SU-DHL-6 (cell line): ENCODE measurements around the gene CYFIP2.

Source experiments
- H2AFZ ChIP-seq: fragments of 200-600 bp; sonication (generic); 2 replicates; pipeline ENCODE4 v1.6.1; 2014; ENCODE audit warnings: low read depth, mild to moderate bottlenecking, moderate library complexity, mixed read lengths, antibody characterized with exemption, low read length; ENCODE audit not compliant: severe bottlenecking
- H3F3A ChIP-seq: fragments of 200-600 bp; shearing (Covaris generic); 2 replicates; pipeline ENCODE4 v1.6.0; 2016; ENCODE audit warnings: antibody characterized with exemption, mild to moderate bottlenecking; ENCODE audit not compliant: insufficient read depth
- H3K27ac ChIP-seq: fragments of 200-600 bp; sonication (generic); 2 replicates; pipeline ENCODE4 v1.5.1; 2016; ENCODE audit warnings: low read depth, mild to moderate bottlenecking, low read length, moderate library complexity, mixed read lengths
- H3K27me3 ChIP-seq: fragments of 200-600 bp; sonication (generic), shearing (Covaris generic); 2 replicates; pipeline ENCODE4 v1.6.0; 2014; ENCODE audit warnings: mild to moderate bottlenecking, low read length
- H3K36me3 ChIP-seq: fragments of 200-600 bp; sonication (generic); 2 replicates; pipeline ENCODE4 v1.6.1; 2014; ENCODE audit warnings: mild to moderate bottlenecking, low read length, mixed read lengths
- H3K4me2 ChIP-seq: fragments of 300-600, 200-600 bp; shearing (Covaris generic), sonication (generic); 2 replicates; pipeline ENCODE4 v1.6.0; 2014; ENCODE audit warnings: low read length, low read depth, mild to moderate bottlenecking; ENCODE audit not compliant: poor library complexity, severe bottlenecking
- H3K4me3 ChIP-seq: fragments of 200-600 bp; sonication (generic); 2 replicates; pipeline ENCODE4 v1.5.1; 2014; ENCODE audit warnings: antibody characterized with exemption, low read length, mild to moderate bottlenecking, mixed read lengths; ENCODE audit not compliant: insufficient read depth, poor library complexity, severe bottlenecking
- H3K79me2 ChIP-seq: fragments of 200-600 bp; sonication (generic); 2 replicates; pipeline ENCODE4 v1.6.1; 2014; ENCODE audit warnings: mild to moderate bottlenecking, low read length, moderate library complexity; ENCODE audit not compliant: insufficient read depth
- H3K9ac ChIP-seq: fragments of 200-600 bp; sonication (generic); 2 replicates; pipeline ENCODE4 v1.7.0; 2014; ENCODE audit warnings: mild to moderate bottlenecking, low read length
- H3K9me2 ChIP-seq: fragments of 200-600 bp; sonication (generic); replicated peaks from 2 replicates; pipeline ENCODE4 v1.6.1; 2014; ENCODE audit warnings: low read length; ENCODE audit not compliant: insufficient read depth
- H3K9me3 ChIP-seq: fragments of 200-600 bp; sonication (generic); 2 replicates; pipeline ENCODE4 v1.6.1; 2014; ENCODE audit warnings: low read length, mixed read lengths; ENCODE audit not compliant: insufficient read depth
- H4K20me1 ChIP-seq: fragments of 200-600 bp; sonication (generic); 2 replicates; pipeline ENCODE4 v1.6.1; 2014; ENCODE audit warnings: low read depth, mild to moderate bottlenecking, antibody characterized with exemption, low read length, moderate library complexity, mixed read lengths
- CTCF ChIP-seq: fragments of 200-600 bp; sonication (generic); IDR thresholded peaks from one replicate; pipeline ENCODE4 v1.5.1; 2017; ENCODE audit warnings: antibody characterized with exemption, mild to moderate bottlenecking, low read length, moderate library complexity; ENCODE audit not compliant: insufficient read depth, poor library complexity, severe bottlenecking
- EZH2phosphoT487 ChIP-seq: fragments of 200-600 bp; sonication (generic), shearing (Covaris generic); conservative IDR thresholded peaks from 2 replicates; pipeline ENCODE4 v1.6.1; 2018; ENCODE audit warnings: mild to moderate bottlenecking, antibody characterized with exemption, low read length, moderate library complexity, mixed read lengths

The CYFIP2 gene

DNA sequence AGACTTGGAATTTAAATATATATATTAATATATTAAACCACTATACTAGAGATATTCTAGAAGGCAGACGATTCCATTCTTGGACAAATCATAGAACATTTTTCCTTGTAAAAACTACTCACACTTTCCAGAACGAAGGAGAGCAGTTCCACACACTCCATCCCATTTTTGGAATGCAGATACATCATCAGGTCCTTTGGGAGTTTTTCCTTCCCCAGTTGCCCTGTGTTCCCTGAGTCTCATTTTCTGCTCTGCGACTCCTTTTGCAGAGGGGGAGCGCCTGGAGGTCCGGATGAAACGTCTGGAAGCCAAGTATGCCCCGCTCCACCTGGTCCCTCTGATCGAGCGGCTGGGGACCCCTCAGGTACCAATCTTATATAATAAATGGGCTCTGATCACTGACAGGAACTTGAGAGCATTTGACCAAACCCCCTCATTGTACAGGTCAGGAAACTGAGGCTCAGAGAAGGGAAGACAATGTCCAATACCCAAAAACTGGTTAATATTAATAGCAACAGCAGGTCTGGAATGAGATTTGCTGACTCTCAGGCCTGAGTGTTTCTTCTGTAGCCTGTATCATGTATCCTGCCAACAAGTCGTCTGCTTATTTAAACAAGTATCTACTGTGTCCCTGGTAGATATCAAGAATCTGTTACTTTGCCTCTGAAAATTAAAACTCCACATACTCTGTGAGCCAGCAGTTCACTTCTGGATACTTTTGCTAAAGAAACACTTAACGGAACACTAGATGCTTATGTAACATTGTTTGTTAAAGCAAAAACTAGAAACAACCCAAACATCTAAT, 117.3 kb downstream of the CYFIP2 start:
- Histone ChIP-seq H3K9me3 (no peaks in the 10 kb centered on the region), H4K20me1 (no peaks in the 10 kb centered on the region), H3K4me3 (no peak overlapping the region), H3K4me2 (no peak overlapping the region), H3K36me3 (peaks cover 33% of the 10 kb centered on the region), H3K9me2 (no peaks in the 10 kb centered on the region), H3K79me2 (no peaks in the 10 kb centered on the region), H3K27me3 (no peaks in the 10 kb centered on the region), H3F3A (no peaks in the 10 kb centered on the region), H2AFZ (no peak overlapping the region), H3K9ac (no peak overlapping the region), H3K27ac (no peak overlapping the region)
- TF ChIP-seq CTCF (no peak), EZH2phosphoT487 (no peak)

DNA sequence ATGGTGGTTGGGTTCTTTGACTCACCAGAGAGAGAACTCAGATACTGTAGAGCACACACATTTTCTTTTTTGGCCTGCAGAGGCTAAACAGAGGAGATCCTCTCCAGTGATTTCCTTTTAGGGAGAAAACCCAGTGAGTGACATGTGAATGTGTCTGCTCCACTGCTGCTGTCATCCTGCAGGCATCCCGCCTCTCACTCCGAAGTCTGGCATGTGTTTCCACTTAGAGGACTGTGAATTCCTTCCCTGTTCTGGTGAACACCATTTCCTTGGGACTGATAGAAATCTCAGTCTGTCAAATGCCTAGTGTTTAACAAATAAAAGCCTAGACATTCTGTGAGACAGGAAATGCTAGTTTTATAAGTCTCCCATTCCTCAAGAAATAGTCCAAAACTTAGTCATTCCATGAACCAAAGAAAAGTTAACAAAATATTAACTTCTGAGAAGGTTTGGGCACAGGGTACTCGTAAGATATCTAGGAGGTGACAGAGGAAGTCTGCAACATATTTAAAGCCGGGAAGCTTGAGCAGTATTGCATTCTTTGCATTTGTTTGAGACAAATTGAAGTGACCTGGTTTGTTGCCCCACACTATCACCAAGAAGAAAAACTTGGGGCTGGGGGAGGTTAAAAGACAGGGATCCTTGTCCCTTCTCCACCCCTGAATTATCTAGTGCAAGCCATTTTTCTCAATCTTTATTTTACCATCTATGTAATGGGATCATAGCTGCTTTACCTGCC, 119.2 kb downstream of the CYFIP2 start:
- Histone ChIP-seq H3K79me2 (no peaks in the 10 kb centered on the region), H3K9ac (no peak overlapping the region), H3K4me3 (no peak overlapping the region), H3K9me2 (no peaks in the 10 kb centered on the region), H2AFZ (no peak overlapping the region), H4K20me1 (no peaks in the 10 kb centered on the region), H3K4me2 (no peak overlapping the region), H3K27me3 (no peaks in the 10 kb centered on the region), H3K27ac (no peak overlapping the region), H3K9me3 (no peaks in the 10 kb centered on the region), H3K36me3 (peaks cover 33% of the 10 kb centered on the region), H3F3A (no peaks in the 10 kb centered on the region)
- TF ChIP-seq EZH2phosphoT487 (no peak), CTCF (no peak)

- H3K27me3 ChIP-seq, result no peaks in the 10 kb centered on the region
- H3K4me3 ChIP-seq, result no peak overlapping the region
- H3K79me2 ChIP-seq, result no peaks in the 10 kb centered on the region
- H3K4me2 ChIP-seq, result no peak overlapping the region
- H3K9me2 ChIP-seq, result no peaks in the 10 kb centered on the region
- H3K27ac ChIP-seq, result no peak overlapping the region
- H3K9ac ChIP-seq, result no peak overlapping the region
- H3F3A ChIP-seq, result no peaks in the 10 kb centered on the region
- no peaks in the 10 kb centered on the region for H3K9me3 ChIP-seq
- H2AFZ ChIP-seq, result no peak overlapping the region
- H4K20me1 ChIP-seq, result no peaks in the 10 kb centered on the region
- H3K36me3 ChIP-seq, result peaks cover 33% of the 10 kb centered on the region
- TF ChIP-seq EZH2phosphoT487, result no peak
Measured at GRCh38 chr5:157387041-157387563, 121.2 kb downstream of the CYFIP2 start.

- Histone ChIP-seq H3K4me2 (no peak overlapping the region), H3K79me2 (no peaks in the 10 kb centered on the region), H4K20me1 (no peaks in the 10 kb centered on the region), H3K27ac (no peak overlapping the region), H3K36me3 (peaks cover 34% of the 10 kb centered on the region), H3K4me3 (no peak overlapping the region), H3K27me3 (no peaks in the 10 kb centered on the region), H3K9me2 (no peaks in the 10 kb centered on the region), H3K9ac (no peak overlapping the region), H3K9me3 (no peaks in the 10 kb centered on the region), H3F3A (no peaks in the 10 kb centered on the region), H2AFZ (no peak overlapping the region)
- TF ChIP-seq EZH2phosphoT487 (no peak), CTCF (no peak)
Measured at GRCh38 chr5:157387683-157388093, 121.8 kb downstream of the CYFIP2 start.
